Cardiac atrium fibroblast (primary cell): ENCODE results near the gene SEC63. TPM values are rescaled to one million over a fixed set of nuclear protein-coding genes. Genes with fewer than 3 reads are reported as not detected.

Source experiments
- total RNA-seq: library from RNA; depleted of rRNA; stranded (reverse); fragments of >200 nt; gene quantifications from 2 replicates; pipeline ENCODE4 v1.2.3, GENCODE V29; 2015

Gene SEC63
- total RNA-seq, result 17.7 and 19.6 TPM in 2 replicates

GRCh38 chr6:107957909-107958688 lies at the start of gene SEC63:
Gene SEC63 (minus strand): TSS chr6:107958208. CDS start chr6:107958009, 199 bp downstream.

Other genes starting within 250 kb of the SEC63 start
- gene SCML4, start 133.9 kb downstream of the SEC63 start, total RNA-seq, result 0.18 TPM in 1 of 2 replicates, not detected in the other
- 25.5 and 37.9 TPM in 2 replicates for gene OSTM1, start 116.5 kb upstream of the SEC63 start, total RNA-seq
- gene NR2E1, start 207.8 kb upstream of the SEC63 start, total RNA-seq, result not detected in 2 replicates